HEK293 (cell line): ENCODE data around the gene HTT-AS.

Source experiments
- CTCF ChIA-PET: fragments of 350-600 bp; formaldehyde crosslinking; extraction: SDS; loops from one replicate; lab custom pipeline; 2021; ENCODE audit warnings: antibody characterized with exemption; lab: Yijun Ruan, JAX
- POLR2A ChIA-PET: fragments of 300-600 bp; formaldehyde crosslinking; extraction: SDS; loops from one replicate; lab custom pipeline; 2020; ENCODE audit warnings: antibody characterized with exemption, inconsistent platforms; lab: Yijun Ruan, JAX
- H3K27ac ChIP-seq: fragments of 200-500 bp; sonication (Bioruptor generic); 2 replicates; pipeline ENCODE4 v1.5.1; 2014; ENCODE audit warnings: low read depth, low read length, control low read depth, inconsistent platforms; ENCODE audit errors: extremely low read depth
- H3K36me3 ChIP-seq, 2 experiments: fragments of 200-500 bp in 1 of 2; sonication (Bioruptor generic) in 1 of 2; 1 replicate in 1 of 2; 2 replicates in 1 of 2; pipeline ENCODE4 v1.5.1; 2014 to 2017; ENCODE audit warnings: inconsistent platforms in 2 of 2, low read length in 2 of 2; ENCODE audit not compliant: control insufficient read depth in 2 of 2, insufficient read depth in 1 of 2
- H3K4me1 ChIP-seq: fragments of 200-500 bp; sonication (Bioruptor generic); 2 replicates; pipeline ENCODE4 v1.5.1; 2014; ENCODE audit warnings: mild to moderate bottlenecking, low read length, inconsistent platforms; ENCODE audit not compliant: control insufficient read depth, insufficient read depth
- H3K4me3 ChIP-seq: 2 replicates; pipeline ENCODE4 v1.5.1; 2011; ENCODE audit warnings: low read depth, mild to moderate bottlenecking, control low read depth, low read length, moderate library complexity
- H3K9me3 ChIP-seq: fragments of 200-500 bp; sonication (Bioruptor generic); 2 replicates; pipeline ENCODE4 v1.5.1; 2014; ENCODE audit warnings: low read depth, low read length, inconsistent platforms; ENCODE audit not compliant: control insufficient read depth, insufficient read depth
- BCL11A ChIP-seq: fragments of 450-650 bp; formaldehyde crosslinking; IDR thresholded peaks from 2 replicates; pipeline ENCODE4 v1.5.1; 2016; ENCODE audit warnings: low read depth, missing biosample characterization, missing genetic modification characterization
- GLI2 ChIP-seq: fragments of 450-650 bp; formaldehyde crosslinking; IDR thresholded peaks from 2 replicates; pipeline ENCODE4; 2017; ENCODE audit warnings: missing biosample characterization, missing genetic modification characterization, low read depth, borderline replicate concordance
- KLF16 ChIP-seq: fragments of 450-650 bp; formaldehyde crosslinking; IDR thresholded peaks from 2 replicates; pipeline ENCODE4 v1.5.1; 2017; ENCODE audit warnings: missing biosample characterization, missing genetic modification characterization
- OSR2 ChIP-seq: fragments of 450-650 bp; formaldehyde crosslinking; IDR thresholded peaks from 2 replicates; pipeline ENCODE4 v1.5.1; 2016; ENCODE audit warnings: missing biosample characterization, missing genetic modification characterization
- SETDB1 ChIP-seq: IDR thresholded peaks from one replicate; pipeline ENCODE4 v1.6.1; 2017; ENCODE audit warnings: mild to moderate bottlenecking, low read length, moderate library complexity, mixed read lengths; ENCODE audit not compliant: insufficient read length
- WT1 ChIP-seq: fragments of 450-650 bp; formaldehyde crosslinking; IDR thresholded peaks from 2 replicates; pipeline ENCODE4 v1.5.1; 2016; ENCODE audit warnings: missing biosample characterization, missing genetic modification characterization
- ZBTB48 ChIP-seq: fragments of 450-650 bp; formaldehyde crosslinking; IDR thresholded peaks from 2 replicates; pipeline ENCODE4 v1.5.1; 2016; ENCODE audit warnings: missing biosample characterization, missing genetic modification characterization
- ZBTB8A ChIP-seq: fragments of 450-650 bp; formaldehyde crosslinking; IDR thresholded peaks from 2 replicates; pipeline ENCODE4 v1.5.1; 2016; ENCODE audit warnings: missing biosample characterization, missing genetic modification characterization
- ZFP37 ChIP-seq: fragments of 450-650 bp; formaldehyde crosslinking; IDR thresholded peaks from 2 replicates; pipeline ENCODE4 v1.5.1; 2016; ENCODE audit warnings: missing biosample characterization, missing genetic modification characterization
- ZFP69B ChIP-seq: fragments of 450-650 bp; formaldehyde crosslinking; IDR thresholded peaks from 2 replicates; pipeline ENCODE4 v1.5.1; 2016; ENCODE audit warnings: missing biosample characterization, missing genetic modification characterization
- ZNF10 ChIP-seq: fragments of 450-650 bp; formaldehyde crosslinking; IDR thresholded peaks from 2 replicates; pipeline ENCODE4 v1.5.1; 2017; ENCODE audit warnings: missing biosample characterization, missing genetic modification characterization
- ZNF138 ChIP-seq: fragments of 450-650 bp; formaldehyde crosslinking; IDR thresholded peaks from 2 replicates; pipeline ENCODE4 v1.5.1; 2016; ENCODE audit warnings: missing biosample characterization, missing genetic modification characterization, borderline replicate concordance
- ZNF184 ChIP-seq: fragments of 450-650 bp; IDR thresholded peaks from 2 replicates; pipeline ENCODE4 v1.5.1; 2018; ENCODE audit warnings: missing biosample characterization, mild to moderate bottlenecking, missing genetic modification characterization
- ZNF19 ChIP-seq: fragments of 450-650 bp; formaldehyde crosslinking; IDR thresholded peaks from 2 replicates; pipeline ENCODE4; 2016; ENCODE audit warnings: missing biosample characterization, missing genetic modification characterization, low read depth
- ZNF202 ChIP-seq: fragments of 450-650 bp; formaldehyde crosslinking; IDR thresholded peaks from 2 replicates; pipeline ENCODE4 v1.5.1; 2016; ENCODE audit warnings: missing biosample characterization, missing genetic modification characterization, borderline replicate concordance
- ZNF24 ChIP-seq: fragments of 450-650 bp; formaldehyde crosslinking; IDR thresholded peaks from 2 replicates; pipeline ENCODE4 v1.5.1; 2016; ENCODE audit warnings: missing biosample characterization, missing genetic modification characterization
- ZNF548 ChIP-seq: fragments of 450-650 bp; formaldehyde crosslinking; IDR thresholded peaks from 2 replicates; pipeline ENCODE4 v1.5.1; 2016; ENCODE audit warnings: missing biosample characterization, missing genetic modification characterization
- ZNF549 ChIP-seq: fragments of 450-650 bp; IDR thresholded peaks from 2 replicates; pipeline ENCODE4 v1.5.1; 2018; ENCODE audit warnings: missing biosample characterization, missing genetic modification characterization, mild to moderate bottlenecking, inconsistent platforms, moderate library complexity
- ZNF555 ChIP-seq: fragments of 450-650 bp; formaldehyde crosslinking; conservative IDR thresholded peaks from 2 replicates; pipeline ENCODE4 v1.5.1; 2017; ENCODE audit warnings: missing biosample characterization, mild to moderate bottlenecking, missing genetic modification characterization, inconsistent platforms
- ZNF654 ChIP-seq: fragments of 450-650 bp; formaldehyde crosslinking; IDR thresholded peaks from 2 replicates; pipeline ENCODE4 v1.5.1; 2016; ENCODE audit warnings: low read depth, missing biosample characterization, missing genetic modification characterization
- ZNF658 ChIP-seq: fragments of 450-650 bp; formaldehyde crosslinking; IDR thresholded peaks from 2 replicates; pipeline ENCODE4; 2016; ENCODE audit warnings: missing biosample characterization, missing genetic modification characterization
- ZNF677 ChIP-seq: fragments of 450-650 bp; IDR thresholded peaks from 2 replicates; pipeline ENCODE4 v1.5.0; 2018; ENCODE audit warnings: missing biosample characterization, mild to moderate bottlenecking, missing genetic modification characterization, moderate library complexity
- ZNF701 ChIP-seq: fragments of 450-650 bp; formaldehyde crosslinking; IDR thresholded peaks from 2 replicates; pipeline ENCODE4 v1.5.1; 2016; ENCODE audit warnings: missing biosample characterization, missing genetic modification characterization
- ZSCAN23 ChIP-seq: fragments of 450-650 bp; formaldehyde crosslinking; IDR thresholded peaks from 2 replicates; pipeline ENCODE4 v1.5.1; 2016; ENCODE audit warnings: missing biosample characterization, missing genetic modification characterization
- TF ChIP-seq, protein P1 (sequence below): fragments of 450-650 bp; formaldehyde crosslinking; IDR thresholded peaks from 2 replicates; pipeline ENCODE4 v1.5.1; 2017; ENCODE audit warnings: missing biosample characterization, missing genetic modification characterization
- TF ChIP-seq, protein P2 (sequence below): fragments of 450-650 bp; formaldehyde crosslinking; IDR thresholded peaks from 2 replicates; pipeline ENCODE4 v1.5.1; 2016; ENCODE audit warnings: missing biosample characterization, missing genetic modification characterization
- TF ChIP-seq, protein P3 (sequence below): fragments of 450-650 bp; formaldehyde crosslinking; IDR thresholded peaks from 2 replicates; pipeline ENCODE4 v1.5.1; 2016; ENCODE audit warnings: missing biosample characterization, missing genetic modification characterization
- TF ChIP-seq, protein P4 (sequence below): fragments of 450-650 bp; formaldehyde crosslinking; IDR thresholded peaks from 2 replicates; pipeline ENCODE4 v1.5.1; 2016; ENCODE audit warnings: missing biosample characterization, missing genetic modification characterization

Gene HTT-AS

DNA sequence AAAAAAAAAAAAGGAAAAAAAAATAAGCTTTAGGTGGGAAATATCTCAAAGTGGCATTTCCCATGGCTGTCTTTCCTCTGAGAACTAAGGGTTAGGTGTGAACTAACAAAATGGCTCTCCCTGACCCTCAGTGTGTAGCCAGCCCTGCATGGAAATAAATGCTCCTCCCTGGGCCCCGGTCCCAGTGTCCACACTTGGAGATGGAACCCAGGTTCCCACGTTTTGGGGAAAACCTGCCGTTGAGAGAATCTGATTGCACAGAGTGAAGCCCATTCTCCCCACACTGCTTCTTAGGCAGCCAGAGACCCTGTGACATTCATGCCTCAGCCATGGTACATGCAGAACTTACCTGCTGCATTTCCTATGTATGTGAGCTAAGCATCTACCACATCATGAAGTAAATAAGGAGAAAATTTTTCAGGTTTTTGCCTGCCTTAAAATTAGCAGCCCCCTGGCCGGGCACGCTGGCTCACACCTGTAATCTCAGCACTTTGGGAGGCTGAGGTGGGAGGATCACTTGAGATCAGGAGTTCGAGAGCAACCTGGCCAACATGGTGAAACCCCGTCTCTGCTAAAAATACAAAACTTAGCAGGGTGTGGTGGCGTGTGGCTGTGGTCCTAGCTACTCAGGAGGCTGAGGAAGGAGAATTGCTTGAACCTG, 34.5 kb downstream of the HTT-AS start:
- ChIA-PET CTCF (no interaction called here), POLR2A (interaction anchor here (0.7 kb wide), 1 partner anchor 66 kb away, joined by 3 read pairs; no protein-coding TSS in a partner anchor)
- H3K4me3 ChIP-seq: no peak overlapping the region
- H3K4me1 ChIP-seq: no peaks in the 10 kb centered on the region
- no peaks in the 10 kb centered on the region for H3K9me3 ChIP-seq
- H3K27ac ChIP-seq: no peak overlapping the region
- no peaks in the 10 kb centered on the region for H3K36me3 ChIP-seq
- TF ChIP-seq, protein P1, sequence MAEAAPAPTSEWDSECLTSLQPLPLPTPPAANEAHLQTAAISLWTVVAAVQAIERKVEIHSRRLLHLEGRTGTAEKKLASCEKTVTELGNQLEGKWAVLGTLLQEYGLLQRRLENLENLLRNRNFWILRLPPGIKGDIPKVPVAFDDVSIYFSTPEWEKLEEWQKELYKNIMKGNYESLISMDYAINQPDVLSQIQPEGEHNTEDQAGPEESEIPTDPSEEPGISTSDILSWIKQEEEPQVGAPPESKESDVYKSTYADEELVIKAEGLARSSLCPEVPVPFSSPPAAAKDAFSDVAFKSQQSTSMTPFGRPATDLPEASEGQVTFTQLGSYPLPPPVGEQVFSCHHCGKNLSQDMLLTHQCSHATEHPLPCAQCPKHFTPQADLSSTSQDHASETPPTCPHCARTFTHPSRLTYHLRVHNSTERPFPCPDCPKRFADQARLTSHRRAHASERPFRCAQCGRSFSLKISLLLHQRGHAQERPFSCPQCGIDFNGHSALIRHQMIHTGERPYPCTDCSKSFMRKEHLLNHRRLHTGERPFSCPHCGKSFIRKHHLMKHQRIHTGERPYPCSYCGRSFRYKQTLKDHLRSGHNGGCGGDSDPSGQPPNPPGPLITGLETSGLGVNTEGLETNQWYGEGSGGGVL (tag by site-specific recombination): no peak
- TF ChIP-seq KLF16 (tag by site-specific recombination): no peak
- TF ChIP-seq OSR2: no peak
- TF ChIP-seq ZSCAN23 (tag by site-specific recombination): no peak
- no peak for TF ChIP-seq ZNF19
- no peak for TF ChIP-seq WT1 (tag by site-specific recombination)
- TF ChIP-seq, protein P2, sequence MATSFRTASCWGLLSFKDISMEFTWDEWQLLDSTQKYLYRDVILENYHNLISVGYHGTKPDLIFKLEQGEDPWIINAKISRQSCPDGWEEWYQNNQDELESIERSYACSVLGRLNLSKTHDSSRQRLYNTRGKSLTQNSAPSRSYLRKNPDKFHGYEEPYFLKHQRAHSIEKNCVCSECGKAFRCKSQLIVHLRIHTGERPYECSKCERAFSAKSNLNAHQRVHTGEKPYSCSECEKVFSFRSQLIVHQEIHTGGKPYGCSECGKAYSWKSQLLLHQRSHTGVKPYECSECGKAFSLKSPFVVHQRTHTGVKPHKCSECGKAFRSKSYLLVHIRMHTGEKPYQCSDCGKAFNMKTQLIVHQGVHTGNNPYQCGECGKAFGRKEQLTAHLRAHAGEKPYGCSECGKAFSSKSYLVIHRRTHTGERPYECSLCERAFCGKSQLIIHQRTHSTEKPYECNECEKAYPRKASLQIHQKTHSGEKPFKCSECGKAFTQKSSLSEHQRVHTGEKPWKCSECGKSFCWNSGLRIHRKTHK (tag by site-specific recombination): no peak
- no peak for TF ChIP-seq ZNF549 (tag by site-specific recombination)
- TF ChIP-seq ZNF654: no peak
- TF ChIP-seq SETDB1: no peak

DNA sequence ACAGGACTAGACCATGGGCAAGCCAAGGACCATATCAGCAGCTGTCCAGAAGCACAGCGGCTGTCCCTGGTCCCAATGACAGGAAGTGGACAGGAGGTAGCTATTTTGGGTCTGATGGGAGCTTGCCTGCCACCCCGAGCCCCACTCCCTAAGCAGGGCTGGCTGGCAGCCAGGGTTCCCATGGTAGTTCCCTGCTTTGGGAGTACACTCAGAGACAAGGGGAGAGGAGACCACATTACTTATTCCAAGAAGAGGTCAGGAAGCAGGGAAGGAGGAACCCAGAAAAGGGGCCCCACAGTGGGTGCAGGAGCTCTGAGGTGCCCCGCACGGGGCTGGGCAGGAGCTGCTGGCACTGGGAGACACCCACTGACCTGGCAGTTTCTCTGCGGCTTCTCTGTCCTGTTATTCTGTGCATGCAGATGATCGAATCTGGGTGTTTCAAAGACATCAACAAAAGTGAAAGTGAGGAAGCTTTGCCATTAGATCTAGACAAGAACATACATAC, 36.3 kb downstream of the HTT-AS start:
- H3K4me1 ChIP-seq: no peaks in the 10 kb centered on the region
- ChIA-PET CTCF (interaction anchor here (0.6 to 2.9 kb wide), 4 partner anchors 14 to 147 kb away, joined by 3 to 12 read pairs (median 4); no protein-coding TSS in a partner anchor), POLR2A (interaction anchor here (0.7 kb wide), 1 partner anchor 61 kb away, joined by 3 read pairs; no protein-coding TSS in a partner anchor)
- no peaks in the 10 kb centered on the region for H3K36me3 ChIP-seq
- no peak overlapping the region for H3K27ac ChIP-seq
- no peak for TF ChIP-seq ZNF10 (tag by site-specific recombination)
- no peak for TF ChIP-seq ZNF677
- no peak for TF ChIP-seq GLI2
- no peak for TF ChIP-seq ZFP69B (tag by site-specific recombination)
- no peak for TF ChIP-seq BCL11A (tag by site-specific recombination)
- TF ChIP-seq, protein P3, sequence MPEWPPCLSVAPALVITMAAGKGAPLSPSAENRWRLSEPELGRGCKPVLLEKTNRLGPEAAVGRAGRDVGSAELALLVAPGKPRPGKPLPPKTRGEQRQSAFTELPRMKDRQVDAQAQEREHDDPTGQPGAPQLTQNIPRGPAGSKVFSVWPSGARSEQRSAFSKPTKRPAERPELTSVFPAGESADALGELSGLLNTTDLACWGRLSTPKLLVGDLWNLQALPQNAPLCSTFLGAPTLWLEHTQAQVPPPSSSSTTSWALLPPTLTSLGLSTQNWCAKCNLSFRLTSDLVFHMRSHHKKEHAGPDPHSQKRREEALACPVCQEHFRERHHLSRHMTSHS: no peak
- TF ChIP-seq ZNF24 (tag by site-specific recombination): no peak
- no peak for TF ChIP-seq ZNF701 (tag by site-specific recombination)
- TF ChIP-seq, protein P4, sequence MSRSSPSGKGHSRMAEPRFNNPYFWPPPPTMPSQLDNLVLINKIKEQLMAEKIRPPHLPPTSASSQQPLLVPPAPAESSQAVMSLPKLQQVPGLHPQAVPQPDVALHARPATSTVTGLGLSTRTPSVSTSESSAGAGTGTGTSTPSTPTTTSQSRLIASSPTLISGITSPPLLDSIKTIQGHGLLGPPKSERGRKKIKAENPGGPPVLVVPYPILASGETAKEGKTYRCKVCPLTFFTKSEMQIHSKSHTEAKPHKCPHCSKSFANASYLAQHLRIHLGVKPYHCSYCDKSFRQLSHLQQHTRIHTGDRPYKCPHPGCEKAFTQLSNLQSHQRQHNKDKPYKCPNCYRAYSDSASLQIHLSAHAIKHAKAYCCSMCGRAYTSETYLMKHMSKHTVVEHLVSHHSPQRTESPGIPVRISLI (tag by site-specific recombination): no peak
- TF ChIP-seq ZNF658: no peak
- no peak for TF ChIP-seq ZNF548
- TF ChIP-seq ZNF138 (tag by site-specific recombination): no peak
- no peak for TF ChIP-seq ZBTB8A (tag by site-specific recombination)
- no peak for TF ChIP-seq ZNF202 (tag by site-specific recombination)
- no peak for TF ChIP-seq ZNF184 (tag by site-specific recombination)
- TF ChIP-seq ZFP37 (tag by site-specific recombination): no peak
- no peak for TF ChIP-seq ZNF555
- TF ChIP-seq ZBTB48 (tag by site-specific recombination): no peak
- TF ChIP-seq, all 188 proteins: peak for 0
- no peaks in the 10 kb centered on the region for H3K9me3 ChIP-seq
- no peak overlapping the region for H3K4me3 ChIP-seq
